Mesothelial cell of epicardium (in vitro differentiated cells): Measurements from ENCODE around the gene TEKTIP1. TPM values are rescaled to one million over a fixed set of nuclear protein-coding genes. Genes with fewer than 3 reads are reported as not detected.

Experiments
- DNase-seq, 2 experiments: peaks; one replicate each; pipeline ENCODE4 v3.0.0; 2021; ENCODE audit warnings: low spot score in 2 of 2; ENCODE audit not compliant: unreplicated experiment in 2 of 2
- H3K27ac Mint-ChIP-seq: 2 replicates; pipeline ENCODE4 v1.8.0; 2021; ENCODE audit warnings: mixed read lengths
- H3K27me3 Mint-ChIP-seq: 2 replicates; pipeline ENCODE4 v1.8.0; 2021; ENCODE audit warnings: low read depth, mixed read lengths
- H3K36me3 Mint-ChIP-seq: 2 replicates; pipeline ENCODE4 v1.8.0; 2021; ENCODE audit warnings: mixed read lengths
- H3K4me1 Mint-ChIP-seq: 2 replicates; pipeline ENCODE4 v1.8.0; 2021; ENCODE audit warnings: mixed read lengths
- H3K4me3 Mint-ChIP-seq: 2 replicates; pipeline ENCODE4 v1.8.0; 2021; ENCODE audit warnings: mild to moderate bottlenecking, moderate library complexity, mixed read lengths
- H3K9me3 Mint-ChIP-seq: 2 replicates; pipeline ENCODE4 v1.8.0; 2021; ENCODE audit warnings: mixed read lengths
- CTCF ChIP-seq: fragments of 200-600 bp; sonication (generic); IDR thresholded peaks from one replicate; pipeline ENCODE4 v1.5.0; 2021; ENCODE audit warnings: antibody characterized with exemption; ENCODE audit not compliant: unreplicated experiment
- total RNA-seq: library from RNA; stranded (reverse); gene quantifications from 3 replicates; pipeline ENCODE4 v1.2.1, GENCODE V29; 2021

Gene TEKTIP1
- total RNA-seq, 1 donor from 2014 or later: 3.5 TPM

- Mint-ChIP-seq H3K27me3 (peaks cover 54% of the 10 kb centered on the region), H3K4me1 (no peaks in the 10 kb centered on the region), H3K27ac (no peak overlapping the region), H3K36me3 (no peaks in the 10 kb centered on the region), H3K4me3 (no peak overlapping the region), H3K9me3 (no peaks in the 10 kb centered on the region)
- DNase-seq: no peak
- no peak for TF ChIP-seq CTCF
These were observed 50.5 kb downstream of the TEKTIP1 start for GRCh38 chr19:3589439-3589838.

GRCh38 chr19:3589949-3590348 is 51.0 kb downstream of the TEKTIP1 start:
- no peak for TF ChIP-seq CTCF
- H3K27me3 Mint-ChIP-seq: peaks cover 53% of the 10 kb centered on the region
- no peak for DNase-seq

DNA sequence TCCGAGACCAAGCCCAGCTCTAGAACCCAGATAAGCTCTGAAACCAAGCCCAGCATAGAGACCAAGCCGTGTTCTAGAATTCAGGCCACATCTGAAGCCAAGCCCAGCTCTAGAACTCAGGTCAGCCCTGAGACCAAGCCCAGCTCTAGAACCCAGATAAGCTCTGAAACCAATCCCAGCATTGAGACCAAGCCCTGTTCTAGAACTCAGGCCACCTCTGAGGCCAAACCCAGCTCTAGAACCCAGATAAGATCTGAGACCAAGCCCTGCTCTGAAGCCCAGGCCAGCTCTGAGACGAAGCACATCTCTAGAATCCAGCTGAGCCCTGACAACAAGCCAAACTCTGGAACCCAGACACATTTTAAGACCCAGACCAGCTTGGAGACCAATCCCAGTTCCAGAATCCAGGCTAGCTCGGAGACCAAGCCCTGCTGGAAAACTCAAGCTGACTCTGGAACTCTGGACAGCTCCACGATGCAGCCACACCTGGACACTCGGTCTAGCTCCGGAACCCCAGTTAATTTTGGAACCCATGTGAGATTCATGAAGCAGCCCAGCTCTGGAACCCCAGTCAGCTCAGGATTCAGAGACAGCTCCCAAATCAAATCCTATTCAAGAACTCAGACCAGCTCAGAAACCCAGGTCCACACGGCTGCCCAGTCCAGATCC is 52.2 kb downstream of the TEKTIP1 start:
- H3K9me3 Mint-ChIP-seq: no peaks in the 10 kb centered on the region
- no peak for TF ChIP-seq CTCF
- H3K36me3 Mint-ChIP-seq: no peaks in the 10 kb centered on the region
- no peaks in the 10 kb centered on the region for H3K4me1 Mint-ChIP-seq
- DNase-seq: no peak
- peaks cover 48% of the 10 kb centered on the region for H3K27me3 Mint-ChIP-seq
- no peak overlapping the region for H3K4me3 Mint-ChIP-seq
- H3K27ac Mint-ChIP-seq: no peak overlapping the region

More at GRCh38 chr19:3589949-3590348, 51.0 kb downstream of the TEKTIP1 start:
- Mint-ChIP-seq H3K36me3 (no peaks in the 10 kb centered on the region), H3K9me3 (no peaks in the 10 kb centered on the region), H3K4me1 (no peaks in the 10 kb centered on the region), H3K4me3 (no peak overlapping the region), H3K27ac (no peak overlapping the region)

GRCh38 chr19:3591876-3592613 is 53.1 kb downstream of the TEKTIP1 start:
- TF ChIP-seq CTCF: no peak
- no peaks in the 10 kb centered on the region for H3K9me3 Mint-ChIP-seq
- no peak for DNase-seq
- peaks cover 39% of the 10 kb centered on the region for H3K27me3 Mint-ChIP-seq
- H3K36me3 Mint-ChIP-seq: no peaks in the 10 kb centered on the region
- no peaks in the 10 kb centered on the region for H3K4me1 Mint-ChIP-seq
- H3K4me3 Mint-ChIP-seq: no peak overlapping the region
- H3K27ac Mint-ChIP-seq: no peak overlapping the region

- no peak for DNase-seq
- no peak for TF ChIP-seq CTCF
- Mint-ChIP-seq H3K4me1 (no peaks in the 10 kb centered on the region), H3K4me3 (no peak overlapping the region), H3K27ac (no peak overlapping the region), H3K27me3 (peaks cover 33% of the 10 kb centered on the region), H3K9me3 (no peaks in the 10 kb centered on the region), H3K36me3 (no peaks in the 10 kb centered on the region)
These were observed 54.2 kb downstream of the TEKTIP1 start for GRCh38 chr19:3593156-3593555.

Other genes starting within 250 kb of the TEKTIP1 start
- 28.6 to 32.9 TPM (median 32.2 TPM) in 3 replicates for gene NFIC, start 172.6 kb upstream of the TEKTIP1 start, total RNA-seq
- 0.60 TPM in 1 of 3 replicates, not detected in the others for gene SMIM24, start 58.6 kb upstream of the TEKTIP1 start, total RNA-seq
- not detected in 3 replicates for gene SMIM44, start 55.7 kb upstream of the TEKTIP1 start, total RNA-seq
- 8.5 to 9.1 TPM (median 8.7 TPM) in 3 replicates for gene DOHH, start 38.5 kb upstream of the TEKTIP1 start, total RNA-seq
- gene FZR1, start 32.9 kb upstream of the TEKTIP1 start, total RNA-seq: 53.7 to 54.9 TPM (median 53.9 TPM) in 3 replicates
- 58.3 to 61.1 TPM (median 59.5 TPM) in 3 replicates for gene MFSD12, start 18.4 kb downstream of the TEKTIP1 start, total RNA-seq
- gene HMG20B, start 33.8 kb downstream of the TEKTIP1 start, total RNA-seq: 89.5 to 94.9 TPM (median 93.9 TPM) in 3 replicates
- gene GIPC3, start 46.3 kb downstream of the TEKTIP1 start, total RNA-seq: 0.07 to 0.11 TPM (median 0.09 TPM) in 3 replicates
- gene TBXA2R, start 67.7 kb downstream of the TEKTIP1 start, total RNA-seq: 0.38 to 1.0 TPM (median 0.47 TPM) in 3 replicates
- gene CACTIN, start 87.6 kb downstream of the TEKTIP1 start, total RNA-seq: 36.6 to 39.2 TPM (median 37.3 TPM) in 3 replicates
- 43.9 to 47.1 TPM (median 45.7 TPM) in 3 replicates for gene PIP5K1C, start 161.3 kb downstream of the TEKTIP1 start, total RNA-seq
- gene TJP3, start 169.2 kb downstream of the TEKTIP1 start, total RNA-seq: 20.0 to 21.7 TPM (median 20.1 TPM) in 3 replicates
- 22.1 to 25.2 TPM (median 23.5 TPM) in 3 replicates for gene APBA3, start 222.5 kb downstream of the TEKTIP1 start, total RNA-seq
- gene MRPL54, start 223.5 kb downstream of the TEKTIP1 start, total RNA-seq: 26.8 to 30.2 TPM (median 27.6 TPM) in 3 replicates
- not detected in 3 replicates for gene RAX2, start 233.1 kb downstream of the TEKTIP1 start, total RNA-seq
- gene MATK, start 247.2 kb downstream of the TEKTIP1 start, total RNA-seq: 3.7 to 5.0 TPM (median 4.0 TPM) in 3 replicates